NCI-H187 treated with DMSO at 0.1 percent for 48 hours (cell line): ENCODE results near the gene ANKRD9.

Source experiments
- DNase-seq: peaks from one replicate; lab custom pipeline; 2025; lab: John Stamatoyannopoulos, UW

Gene ANKRD9

GRCh38 chr14:102471921-102472790 lies 37.4 kb downstream of the ANKRD9 start:
- no peak for DNase-seq

GRCh38 chr14:102469261-102469660 lies 40.3 kb downstream of the ANKRD9 start:
- DNase-seq, result no peak

- no peak for DNase-seq
These were observed 44.7 kb downstream of the ANKRD9 start for GRCh38 chr14:102464846-102465341.

- no peak for DNase-seq
These were observed 45.6 kb downstream of the ANKRD9 start for GRCh38 chr14:102464006-102464405.

GRCh38 chr14:102462391-102462790 lies 47.2 kb downstream of the ANKRD9 start:
- DNase-seq, result no peak

- no peak for DNase-seq
These were observed 47.9 kb downstream of the ANKRD9 start for GRCh38 chr14:102461490-102462338.

- DNase-seq, result no peak
These were observed 52.1 kb downstream of the ANKRD9 start for GRCh38 chr14:102457509-102457908.

GRCh38 chr14:102454711-102455110 lies 54.9 kb downstream of the ANKRD9 start:
- no peak for DNase-seq

- DNase-seq, result no peak
These were observed 57.3 kb downstream of the ANKRD9 start for GRCh38 chr14:102452302-102452701.
